Tibial nerve (tissue), 4 donors: Measurements from ENCODE around the gene SLC25A21.

Experiments used
- EP300 ChIP-seq, 2 donors: sonication (generic); formaldehyde crosslinking; IDR thresholded peaks; one replicate each; pipeline ENCODE4 v1.6.1; 2017; ENCODE audit warnings: antibody characterized with exemption in 2 of 2, mild to moderate bottlenecking in 1 of 2
- TF ChIP-seq, protein P1 (sequence below), 5 experiments: fragments of 200-600 bp in 3 of 5; fragments of 450-650 bp in 2 of 5; sonication (generic) in 3 of 5; IDR thresholded peaks; one replicate each; pipeline ENCODE4 v1.5.1; 2016 to 2019; ENCODE audit warnings: antibody characterized with exemption in 5 of 5, mild to moderate bottlenecking in 3 of 5, moderate library complexity in 2 of 5

DNA sequence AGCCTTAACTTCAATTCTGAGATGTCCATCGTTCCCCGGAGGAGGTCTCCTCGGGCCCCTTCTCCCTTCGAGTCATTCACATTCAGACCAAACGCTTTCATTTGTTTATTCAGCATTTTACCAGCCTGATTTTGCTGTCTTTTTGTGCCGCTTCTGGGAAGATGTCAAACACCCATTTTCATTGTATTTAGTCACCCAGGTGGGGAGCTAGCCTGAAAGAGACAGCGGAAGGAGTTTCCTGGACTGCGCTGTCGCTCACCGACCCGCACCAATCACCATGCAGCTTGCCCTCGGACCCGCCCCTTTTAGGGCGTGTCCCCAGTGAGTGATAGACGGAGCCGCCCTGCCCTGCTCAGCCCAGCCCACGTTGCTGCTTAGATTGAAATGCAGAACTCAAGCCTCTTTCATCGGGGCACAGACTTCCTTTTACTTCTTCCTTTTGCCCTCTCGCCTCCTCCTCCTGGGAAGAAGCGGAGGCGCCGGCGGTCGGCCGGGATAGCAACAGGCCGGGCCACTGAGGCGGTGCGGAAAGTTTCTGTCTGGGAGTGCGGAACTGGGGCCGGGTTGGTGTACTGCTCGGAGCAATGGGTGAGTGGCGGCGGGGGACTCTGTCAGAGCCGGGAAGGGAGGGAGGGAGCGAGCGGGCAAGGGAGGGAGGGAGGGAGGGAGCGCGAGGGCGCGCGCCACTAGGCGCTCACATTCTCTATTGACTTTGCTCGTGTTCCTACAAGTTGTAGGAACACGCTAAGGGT lies 510.7 kb downstream of the SLC25A21 start, which contains the start of gene PAX9:
- TF ChIP-seq, protein P1, sequence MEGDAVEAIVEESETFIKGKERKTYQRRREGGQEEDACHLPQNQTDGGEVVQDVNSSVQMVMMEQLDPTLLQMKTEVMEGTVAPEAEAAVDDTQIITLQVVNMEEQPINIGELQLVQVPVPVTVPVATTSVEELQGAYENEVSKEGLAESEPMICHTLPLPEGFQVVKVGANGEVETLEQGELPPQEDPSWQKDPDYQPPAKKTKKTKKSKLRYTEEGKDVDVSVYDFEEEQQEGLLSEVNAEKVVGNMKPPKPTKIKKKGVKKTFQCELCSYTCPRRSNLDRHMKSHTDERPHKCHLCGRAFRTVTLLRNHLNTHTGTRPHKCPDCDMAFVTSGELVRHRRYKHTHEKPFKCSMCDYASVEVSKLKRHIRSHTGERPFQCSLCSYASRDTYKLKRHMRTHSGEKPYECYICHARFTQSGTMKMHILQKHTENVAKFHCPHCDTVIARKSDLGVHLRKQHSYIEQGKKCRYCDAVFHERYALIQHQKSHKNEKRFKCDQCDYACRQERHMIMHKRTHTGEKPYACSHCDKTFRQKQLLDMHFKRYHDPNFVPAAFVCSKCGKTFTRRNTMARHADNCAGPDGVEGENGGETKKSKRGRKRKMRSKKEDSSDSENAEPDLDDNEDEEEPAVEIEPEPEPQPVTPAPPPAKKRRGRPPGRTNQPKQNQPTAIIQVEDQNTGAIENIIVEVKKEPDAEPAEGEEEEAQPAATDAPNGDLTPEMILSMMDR (IDR thresholded peaks at IDR 0.05) = no peak
- peak in 1 of 2 donors; percentile 24 for TF ChIP-seq EP300 (IDR thresholded peaks at IDR 0.05)
